ENCODE results near the gene SPECC1.
"Not testable (repeated sequence)": the region's sequence is repeated elsewhere in the genome, so short reads cannot be mapped to it uniquely, and the experiment has no call there.

Gene SPECC1

DNA sequence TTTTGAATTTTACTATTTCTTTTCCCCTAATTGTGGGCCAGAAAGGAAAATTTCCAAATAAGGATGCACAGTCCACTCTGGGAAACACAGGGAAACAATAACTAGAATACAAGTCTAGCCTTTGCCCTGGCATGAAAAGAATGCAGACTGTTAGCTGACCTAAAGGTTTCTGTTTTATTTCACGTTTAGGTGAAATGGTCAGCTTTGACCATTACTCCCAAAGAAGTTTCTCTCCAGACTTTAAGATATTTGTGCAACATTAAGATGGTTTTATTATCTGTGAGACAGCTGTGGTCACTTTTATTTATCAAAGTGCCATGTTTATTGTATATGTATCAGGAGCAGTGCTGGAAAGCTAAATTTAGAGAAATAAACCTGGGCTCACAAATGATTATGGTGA, 163.9 kb downstream of the SPECC1 start:
- DNase-seq (ENCODE audit: low read depth), result no peak

DNA sequence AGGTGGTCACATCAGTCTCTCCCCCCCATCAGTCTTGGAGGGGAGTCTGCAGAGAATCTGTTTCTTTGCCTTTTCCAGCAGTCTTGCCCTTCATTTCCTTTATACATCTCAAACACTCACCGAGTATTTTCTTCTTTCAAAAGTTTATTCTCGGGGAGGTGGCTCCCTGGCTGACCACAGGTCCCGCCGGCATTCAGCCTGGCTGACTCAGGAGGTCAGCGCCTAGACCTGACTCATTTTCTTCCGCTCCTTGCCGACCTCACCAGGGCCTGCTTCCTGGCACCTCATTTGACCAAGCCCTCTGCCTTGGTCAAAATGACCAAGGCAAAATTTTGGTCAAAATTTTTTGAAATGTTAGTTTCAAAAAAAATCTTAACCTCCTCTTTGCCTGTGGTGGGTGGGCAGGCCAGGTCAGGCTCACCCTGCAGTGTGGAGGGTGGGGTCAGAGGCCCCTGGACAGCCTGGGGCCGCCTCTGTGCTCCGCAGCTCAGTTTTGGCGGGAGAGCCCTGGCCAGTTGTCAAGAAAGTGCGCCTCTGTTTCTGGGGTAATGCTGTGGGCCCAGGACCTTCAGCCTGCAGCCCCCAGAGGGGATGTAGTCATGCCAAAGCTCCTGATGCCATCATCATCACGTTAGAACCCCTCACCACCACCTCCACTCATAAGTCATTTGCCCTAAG, 165.6 kb downstream of the SPECC1 start:
- DNase-seq (ENCODE audit: low read depth), result no peak

GRCh38 chr17:20179041-20179440, 169.9 kb downstream of the SPECC1 start:
- no peak for DNase-seq (ENCODE audit: low read depth)

DNA sequence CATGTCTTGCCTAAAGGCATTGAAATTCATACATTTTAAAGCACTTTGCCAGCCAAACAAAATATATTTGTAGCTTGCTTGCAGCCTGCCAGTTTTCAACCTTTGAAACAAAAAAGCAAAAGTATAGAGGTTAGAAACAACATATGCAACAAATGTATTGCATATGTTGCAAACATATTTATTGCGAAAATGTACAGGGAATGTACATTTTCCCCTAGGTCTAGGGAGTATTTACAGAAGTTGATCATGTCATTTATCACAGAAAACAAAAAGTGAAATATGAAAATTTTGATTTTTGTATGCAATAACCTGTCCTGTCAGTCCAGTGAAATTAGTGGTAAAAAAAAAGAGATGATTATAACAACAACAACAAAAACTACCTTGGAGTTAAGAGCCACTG, 171.5 kb downstream of the SPECC1 start:
- DNase-seq (ENCODE audit: low read depth), result no peak

DNA sequence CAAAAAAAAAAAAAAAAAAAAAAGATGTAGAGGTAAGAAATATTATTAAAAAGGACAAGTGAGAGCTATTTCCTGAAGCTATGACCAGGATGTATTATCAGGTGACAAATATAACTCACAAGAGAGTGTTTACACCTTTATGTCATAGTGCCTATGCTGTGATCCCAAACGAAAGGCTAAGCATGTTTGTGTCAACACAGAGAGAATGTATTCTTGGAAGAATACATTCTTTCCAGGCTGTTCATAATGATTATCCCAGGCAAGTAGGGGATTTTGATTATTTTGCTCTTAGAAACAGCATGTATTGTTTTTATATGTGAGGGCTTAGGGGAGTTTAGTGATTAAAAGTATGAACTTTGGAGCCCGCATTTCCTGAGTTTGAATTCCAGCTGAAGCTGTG, 175.0 kb downstream of the SPECC1 start:
- DNase-seq (ENCODE audit: low read depth), result no peak

DNA sequence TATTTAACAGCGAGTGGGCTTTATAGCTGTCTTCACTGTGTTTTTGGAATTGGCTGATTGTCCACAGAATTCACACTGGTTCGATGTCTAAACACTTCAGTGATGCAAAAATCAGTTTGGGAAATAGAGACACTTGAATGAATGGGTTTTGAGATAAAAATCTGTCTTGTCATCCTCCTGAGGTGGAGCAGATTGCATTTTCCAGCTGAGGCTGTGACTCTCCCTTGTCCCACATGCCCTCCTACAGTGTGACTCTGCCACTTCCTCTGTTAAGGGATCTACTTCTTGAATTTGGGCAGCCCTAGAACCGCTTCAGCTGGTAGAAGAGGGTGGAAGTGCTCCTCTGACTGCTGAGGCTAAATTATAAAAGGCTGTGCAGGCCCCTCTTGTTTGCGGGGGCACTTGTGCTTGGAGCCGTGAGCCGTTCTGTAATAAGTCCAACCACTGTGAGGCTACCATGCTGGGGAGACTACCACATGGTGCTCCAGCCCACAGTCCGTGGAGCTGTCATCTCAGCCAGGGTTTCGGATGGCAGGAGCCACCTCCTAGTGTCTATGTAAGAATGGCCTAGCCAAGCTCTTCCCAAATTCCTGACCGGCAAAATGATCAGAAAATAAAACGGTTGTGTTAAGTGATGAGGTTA, 175.9 kb downstream of the SPECC1 start:
- no peak for DNase-seq (ENCODE audit: low read depth)

DNA sequence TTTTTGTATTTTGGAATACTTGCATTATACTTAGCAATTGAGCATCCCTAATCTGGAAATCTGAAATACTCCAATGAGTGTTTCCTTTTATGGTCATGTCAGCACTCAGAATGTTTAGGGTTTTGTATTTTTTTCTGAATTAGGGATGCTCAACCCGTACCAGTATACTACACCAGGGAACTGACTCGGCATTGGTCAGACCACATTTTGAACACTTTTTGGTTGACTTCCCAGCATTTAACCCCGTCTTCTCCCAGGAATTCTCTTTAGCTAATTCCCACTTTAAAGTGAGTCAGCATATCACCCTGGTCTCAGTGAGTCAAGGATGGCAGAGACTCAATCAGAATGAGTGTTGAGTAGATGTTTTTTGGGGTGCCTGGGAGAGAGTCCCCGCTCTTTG, 177.9 kb downstream of the SPECC1 start:
- DNase-seq (ENCODE audit: low read depth), result no peak

DNA sequence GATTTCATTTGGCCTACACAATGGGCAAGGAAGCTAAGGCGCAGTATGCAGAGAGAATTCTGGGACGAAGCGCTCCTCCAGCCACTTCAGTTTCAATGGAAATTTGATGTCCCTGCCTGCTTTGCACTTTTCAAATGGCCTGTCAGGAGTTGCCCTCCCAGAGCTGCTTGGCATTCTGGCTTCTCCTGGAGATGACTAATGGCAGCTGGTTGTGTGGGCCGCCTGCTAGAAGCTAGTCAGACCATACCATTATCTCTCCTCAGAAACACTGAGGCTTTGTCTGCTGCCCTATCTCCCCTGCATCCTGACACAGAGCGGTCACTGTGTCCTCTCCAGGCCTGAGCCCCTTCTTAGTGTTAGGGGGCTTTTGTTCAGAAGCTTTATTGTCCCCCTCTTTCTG, 180.1 kb downstream of the SPECC1 start:
- DNase-seq (ENCODE audit: low read depth), result no peak

- DNase-seq (ENCODE audit: low read depth), result no peak
These were observed 180.8 kb downstream of the SPECC1 start for GRCh38 chr17:20189979-20190378.

DNA sequence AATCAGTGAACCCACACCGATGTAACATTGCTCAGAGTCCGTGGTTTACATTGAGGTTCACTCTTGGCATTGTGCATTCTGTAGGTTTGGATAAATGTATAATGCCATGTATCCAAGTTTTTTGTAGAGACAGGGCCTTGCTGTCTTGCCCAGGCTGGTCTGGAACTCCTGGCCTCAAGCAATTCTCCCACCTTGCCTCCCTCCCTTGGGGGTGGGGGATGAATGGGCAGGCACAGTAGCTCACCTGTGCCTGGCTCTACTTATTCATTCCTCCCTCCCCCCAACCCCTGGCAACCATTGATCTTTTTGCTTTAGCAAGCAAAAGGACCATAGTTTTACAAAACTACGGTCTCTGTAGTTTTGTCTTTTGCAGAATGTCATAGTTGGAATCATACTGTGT, 181.4 kb downstream of the SPECC1 start:
- no peak for DNase-seq (ENCODE audit: low read depth)

- DNase-seq (ENCODE audit: low read depth), result no peak
These were observed 181.9 kb downstream of the SPECC1 start for GRCh38 chr17:20191056-20191455.

GRCh38 chr17:20196286-20196685, 187.1 kb downstream of the SPECC1 start:
- DNase-seq (ENCODE audit: low read depth), result not testable (repeated sequence)

DNA sequence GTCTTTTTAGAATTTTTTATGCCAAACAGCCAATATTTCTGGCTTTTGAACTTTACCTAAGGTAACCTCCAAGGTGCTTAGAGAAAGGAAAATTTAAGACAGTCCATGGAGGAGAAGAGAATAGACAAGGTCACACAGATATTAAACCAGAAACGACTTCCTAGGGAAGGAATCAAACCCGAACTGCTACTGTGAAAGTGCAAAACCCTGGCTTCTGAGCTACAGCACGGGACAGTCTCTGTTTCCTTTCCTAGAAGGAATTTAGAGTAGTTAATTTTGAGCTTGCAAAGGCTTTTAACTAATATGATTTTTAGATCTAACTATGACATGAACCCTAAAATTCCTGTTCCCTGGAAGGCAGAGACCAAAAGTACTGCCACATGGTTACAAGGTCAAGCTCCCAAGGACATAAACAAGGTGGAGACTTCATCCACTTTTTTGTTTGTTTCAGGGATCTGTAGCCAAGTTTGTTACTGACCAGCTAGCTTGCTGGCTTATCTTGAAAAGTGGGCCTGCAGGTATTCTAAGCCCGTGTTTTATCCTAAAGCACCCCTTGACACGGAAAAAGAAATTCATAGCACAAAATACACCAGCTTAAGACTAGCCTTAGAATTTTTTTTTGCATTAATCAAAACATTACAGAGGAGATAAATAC, 188.2 kb downstream of the SPECC1 start:
- DNase-seq (ENCODE audit: low read depth), result no peak

DNA sequence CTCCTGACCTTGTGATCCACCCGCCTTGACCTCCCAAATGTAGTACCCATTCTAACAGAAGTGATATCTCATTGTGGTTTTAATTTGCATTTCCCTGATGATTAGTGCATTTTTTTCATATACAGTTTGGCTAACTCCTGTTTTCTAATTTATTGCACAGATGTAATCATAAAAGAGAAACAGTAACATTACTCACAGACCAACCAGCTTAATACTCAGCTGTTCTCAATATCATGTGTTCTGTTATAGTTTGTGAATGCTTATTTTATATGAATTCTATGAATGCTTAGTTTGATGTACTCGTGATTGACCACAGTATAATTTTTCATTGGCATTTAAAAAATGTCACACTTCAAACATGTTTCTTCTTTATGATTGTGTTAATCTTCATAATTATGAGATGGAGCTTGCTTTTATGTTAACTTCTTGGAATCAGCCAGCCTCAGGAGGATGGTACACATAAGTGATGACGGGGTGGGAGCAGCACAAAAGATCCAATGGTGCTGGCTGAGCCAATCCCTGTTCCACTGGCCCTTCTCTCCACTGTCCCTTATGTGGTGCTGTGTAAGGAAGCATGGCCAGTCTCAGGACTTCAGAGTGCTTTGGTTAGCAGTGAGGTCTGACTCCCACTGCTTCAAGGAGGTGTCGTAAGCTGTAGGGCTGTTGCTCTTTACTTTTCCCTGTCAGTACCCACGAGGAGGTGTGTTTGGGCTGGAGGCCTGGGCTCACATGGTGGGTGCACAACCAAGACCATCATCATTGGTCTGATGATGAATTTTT, 191.0 kb downstream of the SPECC1 start:
- DNase-seq (ENCODE audit: low read depth), result no peak

DNA sequence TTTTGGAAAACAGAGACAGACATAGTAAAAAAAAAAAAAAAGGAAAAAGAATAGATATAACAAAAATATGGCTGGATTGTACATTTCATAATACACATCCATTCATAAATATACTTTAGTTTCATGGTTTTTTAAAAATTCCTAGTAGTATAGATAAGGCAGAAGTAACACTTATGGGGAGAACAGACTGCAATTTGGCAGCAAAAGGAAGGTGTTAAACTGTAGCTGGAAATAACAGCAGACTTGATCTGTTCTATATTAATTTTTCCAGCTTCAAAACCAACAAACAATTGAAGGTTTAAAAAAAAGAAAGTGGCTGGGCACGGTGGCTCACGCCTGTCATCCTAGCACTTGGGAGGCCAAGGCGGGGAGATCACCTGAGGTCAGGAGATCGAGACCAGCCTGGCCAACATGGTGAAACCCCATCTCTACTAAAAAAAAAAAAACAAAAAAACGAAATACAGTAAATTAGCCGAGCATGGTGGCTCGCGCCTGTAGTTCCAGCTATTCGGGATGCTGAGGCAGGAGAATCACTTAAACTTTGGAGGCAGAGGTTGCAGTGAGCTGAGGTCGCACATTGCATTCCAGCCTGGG, 191.8 kb downstream of the SPECC1 start:
- no peak for DNase-seq (ENCODE audit: low read depth)

GRCh38 chr17:20202141-20202621, 193.0 kb downstream of the SPECC1 start:
- no peak for DNase-seq (ENCODE audit: low read depth)

DNA sequence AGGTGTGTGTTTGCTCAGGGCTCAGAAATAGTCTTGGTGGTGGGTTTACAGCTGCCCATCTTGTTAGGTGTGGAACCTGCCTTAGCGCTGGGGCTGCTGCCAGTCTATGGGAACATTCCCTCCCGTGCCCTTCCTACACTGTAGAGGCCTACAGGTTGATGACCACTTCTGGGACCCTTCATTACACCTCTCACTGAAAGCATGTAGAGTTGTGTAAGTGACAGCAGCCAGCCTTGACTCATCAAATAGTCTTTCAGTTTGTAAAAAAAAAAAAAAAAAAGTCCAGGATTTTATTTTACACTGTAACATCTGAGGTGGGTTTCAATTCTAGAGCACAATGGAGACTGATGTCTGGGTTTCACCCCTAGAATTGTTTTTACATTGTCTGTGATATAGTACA, 193.9 kb downstream of the SPECC1 start:
- no peak for DNase-seq (ENCODE audit: low read depth)

- DNase-seq (ENCODE audit: low read depth), result no peak
These were observed 194.7 kb downstream of the SPECC1 start for GRCh38 chr17:20203761-20204263.

DNA sequence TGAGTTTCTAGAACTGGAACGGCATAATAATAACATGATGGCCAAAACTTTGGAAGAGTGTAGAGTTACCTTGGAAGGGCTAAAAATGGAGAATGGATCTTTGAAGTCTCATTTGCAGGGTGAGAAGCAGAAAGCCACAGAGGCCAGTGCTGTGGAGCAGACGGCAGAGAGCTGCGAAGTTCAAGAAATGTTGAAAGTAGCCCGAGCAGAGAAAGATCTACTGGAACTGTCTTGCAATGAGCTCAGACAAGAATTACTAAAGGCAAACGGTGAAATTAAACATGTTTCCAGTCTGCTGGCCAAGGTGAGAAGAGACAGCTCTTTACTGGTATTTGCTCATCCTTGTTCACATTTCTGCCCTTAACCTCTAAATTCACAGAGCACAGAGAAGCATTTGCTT, 196.4 kb downstream of the SPECC1 start:
- no peak for DNase-seq (ENCODE audit: low read depth)

- no peak for DNase-seq (ENCODE audit: low read depth)
These were observed 196.9 kb downstream of the SPECC1 start for GRCh38 chr17:20206068-20206467.

DNA sequence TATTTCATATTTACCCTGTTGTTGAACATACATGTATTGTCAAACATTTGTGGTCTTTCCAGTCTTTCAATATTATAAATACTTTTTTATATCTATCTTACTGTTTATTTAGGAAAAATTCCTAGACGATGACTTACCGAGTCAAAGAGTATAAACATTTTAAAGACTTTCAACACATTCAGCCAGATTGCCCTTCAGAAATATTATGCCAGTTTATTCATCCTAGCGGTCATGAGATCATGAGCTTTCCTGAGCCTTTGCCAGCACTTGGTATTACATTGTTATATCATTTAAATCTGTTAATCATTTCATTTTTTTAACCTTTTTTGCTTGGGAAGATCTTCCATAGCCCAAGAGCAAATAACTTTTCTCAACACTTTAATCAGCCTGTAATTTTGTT, 197.4 kb downstream of the SPECC1 start:
- DNase-seq (ENCODE audit: low read depth), result no peak
